SK-N-SH (cell line): ENCODE results near the gene TPSAB1. TPM values are rescaled to one million over a fixed set of nuclear protein-coding genes. Genes with fewer than 3 reads are reported as not detected.

Source experiments
- CTCF ChIA-PET: fragments of 300-600, 350-600 bp; formaldehyde crosslinking; extraction: SDS; loops from one replicate; lab custom pipeline; 2021; lab: Yijun Ruan, JAX
- POLR2A ChIA-PET: fragments of 350-600 bp; sonication (Branson Sonifier 250); formaldehyde crosslinking; extraction: SDS; loops from one replicate; lab custom pipeline; 2020; ENCODE audit warnings: antibody characterized with exemption, inconsistent platforms; lab: Yijun Ruan, JAX
- DNase-seq: peaks from one replicate; pipeline ENCODE4 v3.0.0; 2012
- H2AFZ ChIP-seq: fragments of 200-600 bp; sonication (generic); 2 replicates; pipeline ENCODE4 v1.8.1; 2016; ENCODE audit warnings: antibody characterized with exemption, mild to moderate bottlenecking, low read depth
- H3F3A ChIP-seq: fragments of 200-600 bp; sonication (generic); replicated peaks from 2 replicates; pipeline ENCODE3; 2016; ENCODE audit warnings: antibody characterized with exemption, mild to moderate bottlenecking; ENCODE audit not compliant: insufficient read depth
- H3K27ac ChIP-seq, 2 experiments: fragments of 200-500 bp in 1 of 2; fragments of 200-600 bp in 1 of 2; sonication (Bioruptor generic) in 1 of 2; sonication (generic), shearing (Covaris generic) in 1 of 2; 2 replicates each; pipeline versions ENCODE4 v1.5.1 to v1.6.1; 2014 to 2016; ENCODE audit warnings: low read depth in 2 of 2, inconsistent platforms in 1 of 2, low read length in 1 of 2, mild to moderate bottlenecking in 1 of 2, mixed read lengths in 1 of 2
- H3K27me3 ChIP-seq: fragments of 200-600 bp; sonication (generic), shearing (Covaris generic); 2 replicates; pipeline ENCODE4 v1.6.1; 2016; ENCODE audit warnings: mixed run types; ENCODE audit not compliant: insufficient read depth
- H3K36me3 ChIP-seq, 2 experiments: fragments of 200-500 bp in 1 of 2; fragments of 200-600 bp in 1 of 2; sonication (Bioruptor generic) in 1 of 2; sonication (generic) in 1 of 2; replicated peaks in 1 of 2; 2 replicates each; pipeline versions ENCODE3 to v1.5.1; 2014 to 2016; ENCODE audit warnings: low read length in 1 of 2, mild to moderate bottlenecking in 1 of 2; ENCODE audit not compliant: insufficient read depth in 2 of 2, control insufficient read depth in 1 of 2
- H3K4me1 ChIP-seq, 2 experiments: fragments of 200-500 bp in 1 of 2; fragments of 200-600 bp in 1 of 2; sonication (Bioruptor generic) in 1 of 2; sonication (generic), shearing (Covaris generic) in 1 of 2; 2 replicates each; pipeline versions ENCODE4 v1.5.1 to v1.6.1; 2014 to 2016; ENCODE audit warnings: low read depth in 1 of 2, low read length in 1 of 2, mixed run types in 1 of 2; ENCODE audit not compliant: insufficient read depth in 2 of 2, control insufficient read depth in 1 of 2
- H3K4me2 ChIP-seq: fragments of 200-600 bp; sonication (generic), shearing (Covaris generic); 2 replicates; pipeline ENCODE4 v1.6.1; 2017; ENCODE audit warnings: mixed run types
- H3K4me3 ChIP-seq, 2 experiments: fragments of 200-500 bp in 1 of 2; fragments of 200-600 bp in 1 of 2; sonication (Bioruptor generic) in 1 of 2; sonication (generic), shearing (Covaris generic) in 1 of 2; 2 replicates each; pipeline versions ENCODE4 v1.5.1 to v1.8.1; 2014 to 2016; ENCODE audit warnings: low read depth in 2 of 2, inconsistent platforms in 1 of 2, low read length in 1 of 2, mild to moderate bottlenecking in 1 of 2, mixed read lengths in 1 of 2, moderate library complexity in 1 of 2
- H3K79me2 ChIP-seq: fragments of 200-600 bp; sonication (generic); 2 replicates; pipeline ENCODE4 v1.8.1; 2017; ENCODE audit warnings: mild to moderate bottlenecking; ENCODE audit not compliant: insufficient read depth
- H3K9ac ChIP-seq: fragments of 200-600 bp; sonication (generic); 2 replicates; pipeline ENCODE4 v1.6.1; 2017; ENCODE audit warnings: mixed run types
- H3K9me2 ChIP-seq: fragments of 200-600 bp; sonication (generic); 2 replicates; pipeline ENCODE4 v1.6.1; 2017; ENCODE audit warnings: mixed run types
- H3K9me3 ChIP-seq: fragments of 200-600 bp; sonication (generic); 2 replicates; pipeline ENCODE4 v1.6.1; 2017; ENCODE audit warnings: mixed run types, mild to moderate bottlenecking, moderate library complexity
- H4K20me1 ChIP-seq: fragments of 200-600 bp; sonication (generic); 2 replicates; pipeline ENCODE4 v1.6.1; 2017; ENCODE audit warnings: mild to moderate bottlenecking, mixed run types; ENCODE audit not compliant: insufficient read depth
- EP300 ChIP-seq, 2 experiments: IDR thresholded peaks; 2 replicates each; pipeline versions ENCODE4 v1.4.0 to v1.6.1; 2012; ENCODE audit warnings: borderline replicate concordance in 1 of 2, low read depth in 1 of 2, low read length in 1 of 2
- EZH2phosphoT487 ChIP-seq: fragments of 200-600 bp; sonication (generic); IDR thresholded peaks from 2 replicates; pipeline ENCODE4 v1.6.1; 2017; ENCODE audit warnings: low read depth, mixed run types, mild to moderate bottlenecking, antibody characterized with exemption, moderate library complexity, borderline replicate concordance
- FOXJ3 ChIP-seq: sonication (generic); formaldehyde crosslinking; IDR thresholded peaks from 2 replicates; pipeline ENCODE4 v1.5.1; 2020; ENCODE audit warnings: mild to moderate bottlenecking, missing genetic modification reagents
- FOXM1 ChIP-seq: IDR thresholded peaks from 2 replicates; pipeline ENCODE4 v1.4.0; 2012; ENCODE audit warnings: low read depth, mild to moderate bottlenecking
- IRF3 ChIP-seq: fragments of 150-350 bp; IDR thresholded peaks from 2 replicates; pipeline ENCODE4 v1.6.1; 2016; ENCODE audit warnings: mild to moderate bottlenecking, low read depth, low read length
- MAX ChIP-seq: IDR thresholded peaks from 2 replicates; pipeline ENCODE4 v1.4.0; 2012; ENCODE audit warnings: low read depth
- MEF2A ChIP-seq: IDR thresholded peaks from 2 replicates; pipeline ENCODE4 v1.4.0; 2012; ENCODE audit warnings: low read depth, borderline replicate concordance
- MXI1 ChIP-seq: IDR thresholded peaks from 2 replicates; pipeline ENCODE4 v1.6.1; 2012; ENCODE audit warnings: mild to moderate bottlenecking, low read depth, low read length, improper control_type of control experiment
- PBX3 ChIP-seq: IDR thresholded peaks from 2 replicates; pipeline ENCODE4; 2012
- RFX5 ChIP-seq: IDR thresholded peaks from 2 replicates; pipeline ENCODE4 v1.6.1; 2012; ENCODE audit warnings: mild to moderate bottlenecking, improper control_type of control experiment, low read length
- SIN3A ChIP-seq: IDR thresholded peaks from 2 replicates; pipeline ENCODE4 v1.6.1; 2012; ENCODE audit warnings: low read depth, mild to moderate bottlenecking, low read length, moderate library complexity, borderline replicate concordance
- TCF12 ChIP-seq: IDR thresholded peaks from 2 replicates; pipeline ENCODE4 v1.4.0; 2012
- USF1 ChIP-seq: IDR thresholded peaks from 2 replicates; pipeline ENCODE4 v1.4.0; 2012; ENCODE audit warnings: low read depth, borderline replicate concordance
- USF2 ChIP-seq: fragments of 150-350 bp; IDR thresholded peaks from 2 replicates; pipeline ENCODE4 v1.6.1; 2017; ENCODE audit warnings: antibody characterized with exemption, low read length, low read depth, borderline replicate concordance
- ZBTB33 ChIP-seq: IDR thresholded peaks from 2 replicates; pipeline ENCODE4 v1.4.0; 2012; ENCODE audit warnings: low read depth, borderline replicate concordance
- WGBS: methylation state at CpG from one replicate; pipeline ENCODE4 v1.1.6; 2017; ENCODE audit warnings: low lambda C conversion rate; 5-methylcytosine and 5-hydroxymethylcytosine counted together
- polyA plus RNA-seq, 3 experiments: library from polyadenylated mRNA; depleted of rRNA; stranded (reverse); fragments of >200 nt; gene quantifications; 2 replicates each; pipeline ENCODE4 v1.2.3, GENCODE V29; 2012

TPSAB1 gene
- polyA plus RNA-seq, 1 of the 3 experiments (the other 2 are of a cell fraction), result not detected

- CTCF ChIA-PET, result no interaction called here
- 35% methylated on average over 16 of the region's 22 CpGs for WGBS
- H3K4me2 ChIP-seq, result no peak overlapping the region
These were observed 16.4 kb downstream of the TPSAB1 start for GRCh38 chr16:1256874-1257322.

More at GRCh38 chr16:1256874-1257322, 16.4 kb downstream of the TPSAB1 start:
- H3K9me3 ChIP-seq, result no peaks in the 10 kb centered on the region
- H4K20me1 ChIP-seq, result no peaks in the 10 kb centered on the region
- no peak overlapping the region for H2AFZ ChIP-seq
- H3K9me2 ChIP-seq, result no peaks in the 10 kb centered on the region
- no peak overlapping the region for H3K4me3 ChIP-seq
- H3K9ac ChIP-seq, result no peak overlapping the region
- H3K79me2 ChIP-seq, result no peaks in the 10 kb centered on the region
- no peak overlapping the region for H3K27ac ChIP-seq
- TF ChIP-seq FOXM1 (no peak), MAX (no peak), USF1 (no peak), TCF12 (no peak), IRF3 (no peak), ZBTB33 (no peak), EP300 (IDR thresholded peaks at IDR 0.05; ENCODE audit: borderline replicate concordance in 1 of 2, low read depth in 1 of 2, low read length in 1 of 2) (no peak), EZH2phosphoT487 (no peak), PBX3 (no peak), MEF2A (no peak), USF2 (no peak), MXI1 (no peak), RFX5 (no peak), FOXJ3 (CRISPR knock-in tag) (no peak), SIN3A (no peak)
- H3K4me1 ChIP-seq, result peaks cover 0 to 2% of the 10 kb centered on the region in 2 experiments; a peak in 1 of 4 replicates
- no peaks in the 10 kb centered on the region for H3F3A ChIP-seq
- POLR2A ChIA-PET, result no interaction called here
- no peak for DNase-seq
- no peaks in the 10 kb centered on the region for H3K36me3 ChIP-seq
- peaks cover 46% of the 10 kb centered on the region for H3K27me3 ChIP-seq
